Liver (tissue), 9 donors: Measurements from ENCODE around the gene GLT1D1. TPM values are rescaled to one million over a fixed set of nuclear protein-coding genes. Genes with fewer than 3 reads are reported as not detected.
A peak's percentile ranks its signal among the peaks of the same experiment; 100 is the strongest.

Source experiments
- DNase-seq: peaks from one replicate; pipeline ENCODE4 v3.0.0-alpha.2; 2017; ENCODE audit warnings: low spot score
- H3K27ac ChIP-seq, 2 donors: one replicate each; pipeline ENCODE4 v1.7.0; 2013; ENCODE audit warnings: inconsistent platforms in 2 of 2, low read length in 2 of 2, control low read depth in 1 of 2, low read depth in 1 of 2, mild to moderate bottlenecking in 1 of 2
- H3K27me3 ChIP-seq, 4 donors: one replicate each; pipeline versions ENCODE4 v1.6.1 to v1.7.0; 2013; ENCODE audit warnings: low read length in 3 of 4, inconsistent platforms in 1 of 4, mild to moderate bottlenecking in 1 of 4, moderate library complexity in 1 of 4; ENCODE audit not compliant: control insufficient read depth in 4 of 4, insufficient read depth in 4 of 4
- H3K36me3 ChIP-seq, 4 donors: one replicate each; pipeline versions ENCODE4 v1.6.1 to v1.7.0; 2013; ENCODE audit warnings: low read length in 3 of 4, mild to moderate bottlenecking in 3 of 4, low read depth in 1 of 4, moderate library complexity in 1 of 4; ENCODE audit not compliant: control insufficient read depth in 4 of 4, insufficient read depth in 3 of 4
- H3K4me1 ChIP-seq, 4 donors: one replicate each; pipeline versions ENCODE4 v1.6.1 to v1.7.0; 2013; ENCODE audit warnings: low read length in 3 of 4, mild to moderate bottlenecking in 3 of 4, moderate library complexity in 1 of 4; ENCODE audit not compliant: control insufficient read depth in 4 of 4, insufficient read depth in 4 of 4
- H3K4me3 ChIP-seq, 3 donors: one replicate each; pipeline versions ENCODE4 v1.6.1 to v1.7.0; 2013; ENCODE audit warnings: low read length in 3 of 3, control low read depth in 1 of 3, low read depth in 1 of 3, mild to moderate bottlenecking in 1 of 3
- H3K9ac ChIP-seq, 2 donors: one replicate each; pipeline ENCODE4 v1.7.0; 2013; ENCODE audit warnings: low read length in 2 of 2, mild to moderate bottlenecking in 2 of 2, moderate library complexity in 2 of 2, control low read depth in 1 of 2, low read depth in 1 of 2
- H3K9me3 ChIP-seq, 4 donors: one replicate each; pipeline versions ENCODE4 v1.6.1 to v1.7.0; 2013; ENCODE audit warnings: low read length in 3 of 4; ENCODE audit not compliant: control insufficient read depth in 4 of 4
- EGR1 ChIP-seq, 2 donors: IDR thresholded peaks; 2 replicates each; pipeline ENCODE4 v1.6.1; 2016 to 2018; ENCODE audit warnings: antibody characterized with exemption in 2 of 2, low read depth in 2 of 2
- FOXA1 ChIP-seq: IDR thresholded peaks from 2 replicates; pipeline ENCODE4 v1.6.1; 2016; ENCODE audit warnings: antibody characterized with exemption
- FOXA2 ChIP-seq: IDR thresholded peaks from 2 replicates; pipeline ENCODE4 v1.6.1; 2016; ENCODE audit warnings: antibody characterized with exemption
- GABPA ChIP-seq, 2 donors: IDR thresholded peaks in 1 of 2; conservative IDR thresholded peaks in 1 of 2; 2 replicates each; pipeline ENCODE4 v1.6.1; 2016; ENCODE audit warnings: antibody characterized with exemption in 2 of 2, mild to moderate bottlenecking in 1 of 2, moderate library complexity in 1 of 2
- HNF4A ChIP-seq, 2 donors: conservative IDR thresholded peaks; 2 replicates each; pipeline ENCODE4 v1.6.1; 2016; ENCODE audit warnings: antibody characterized with exemption in 2 of 2, mild to moderate bottlenecking in 2 of 2
- JUND ChIP-seq, 2 donors: IDR thresholded peaks; 2 replicates each; pipeline ENCODE4 v1.6.1; 2016; ENCODE audit warnings: antibody characterized with exemption in 2 of 2
- RAD21 ChIP-seq, 2 donors: IDR thresholded peaks; 2 replicates each; pipeline ENCODE4 v1.6.1; 2016; ENCODE audit warnings: antibody characterized with exemption in 2 of 2, mild to moderate bottlenecking in 2 of 2
- SP1 ChIP-seq: IDR thresholded peaks from 2 replicates; pipeline ENCODE4 v1.6.1; 2018; ENCODE audit warnings: antibody characterized with exemption, mild to moderate bottlenecking
- TAF1 ChIP-seq: conservative IDR thresholded peaks from 2 replicates; pipeline ENCODE4 v1.6.1; 2016; ENCODE audit warnings: antibody characterized with exemption, mild to moderate bottlenecking
- YY1 ChIP-seq: IDR thresholded peaks from 2 replicates; pipeline ENCODE4 v1.6.1; 2016; ENCODE audit warnings: antibody characterized with exemption, mild to moderate bottlenecking
- WGBS: extraction: QIAGEN DNeasy Blood & Tissue Kit; methylation state at CpG from one replicate; pipeline ENCODE4 v1.1.7; 2013; 5-methylcytosine and 5-hydroxymethylcytosine counted together
- polyA plus RNA-seq, 2 donors: library from polyadenylated mRNA; stranded (reverse) in 1 of 2; unstranded in 1 of 2; fragments of 200-250 nt in 1 of 2; fragments of >200 nt in 1 of 2; fragmentation: Nextera tagmentation in 1 of 2; extraction: Ambion mirVana in 1 of 2; gene quantifications; one replicate each; pipeline versions ENCODE4 v1.2.1 to v1.2.3, GENCODE V29; 2013 to 2015
- total RNA-seq, 2 donors: library from RNA; depleted of rRNA; stranded (reverse); fragments of >200 nt; gene quantifications; one replicate each; pipeline ENCODE4 v1.2.3, GENCODE V29; 2014
- TF ChIP-seq, protein P1 (sequence below): IDR thresholded peaks from 2 replicates; pipeline ENCODE4 v1.6.1; 2016; ENCODE audit warnings: antibody characterized with exemption, mild to moderate bottlenecking
- TF ChIP-seq, protein P2 (sequence below): fragments of 150-350 bp; IDR thresholded peaks from 2 replicates; pipeline ENCODE4 v1.5.1; 2017; ENCODE audit warnings: improper control_type of control experiment, low read depth, low read length; ENCODE audit not compliant: missing input control
- TF ChIP-seq, protein P3 (sequence below): IDR thresholded peaks from 2 replicates; pipeline ENCODE4 v1.6.1; 2016; ENCODE audit warnings: antibody characterized with exemption
- TF ChIP-seq, protein P4 (sequence below): IDR thresholded peaks from 2 replicates; pipeline ENCODE4 v1.6.1; 2016; ENCODE audit warnings: antibody characterized with exemption
- donor health status: healthy.
- donor health status: healthy.
- donor health status: healthy.
- donor health status: healthy.
- donor health status: healthy.

The GLT1D1 gene
- total and polyA plus RNA-seq, 4 donors: 10.4 to 17.7 (median 13.9) TPM

DNA sequence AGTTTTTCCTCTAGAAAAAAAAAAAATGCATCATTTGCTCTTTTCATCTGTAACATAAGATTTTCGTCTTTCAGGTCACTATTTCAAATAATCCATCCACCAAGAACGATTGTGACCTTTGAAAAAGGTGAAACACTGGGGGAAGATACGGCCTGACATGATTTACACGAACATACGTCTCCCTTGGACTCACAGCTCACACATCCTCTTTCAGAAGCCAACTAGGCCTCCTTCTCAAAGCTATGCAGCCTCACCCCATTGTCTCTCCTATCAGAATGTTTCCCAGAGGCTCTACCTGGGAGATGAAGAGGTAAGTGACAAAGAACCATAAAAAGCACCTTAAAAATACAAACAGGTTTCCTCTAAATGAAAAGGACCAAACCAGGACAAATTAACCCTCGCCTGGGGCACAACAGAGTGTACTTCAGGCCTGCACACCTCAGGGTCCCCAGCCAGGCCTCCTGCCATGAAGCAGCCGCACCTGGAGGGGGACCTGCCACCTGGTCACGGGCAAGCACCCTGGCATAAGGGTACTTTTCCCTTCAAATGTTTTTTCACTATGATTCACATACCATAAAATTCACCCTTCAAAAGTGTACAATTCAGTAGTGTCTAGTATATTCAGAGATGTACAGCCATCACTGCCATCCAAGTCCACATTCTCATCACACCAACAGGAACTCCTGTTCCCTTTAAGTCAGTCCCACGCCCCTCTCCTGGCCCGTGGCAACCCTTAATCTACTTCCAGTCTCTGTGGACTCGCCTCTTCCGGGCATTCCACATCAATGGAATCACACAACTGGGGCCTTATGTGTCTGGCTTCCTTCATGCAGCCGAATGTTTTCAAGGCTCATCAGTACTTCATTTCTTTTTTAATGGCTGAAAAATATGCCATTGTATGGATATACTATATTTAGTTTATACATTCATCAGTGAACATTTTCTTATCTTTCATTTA lies 34.9 kb upstream of the GLT1D1 start:
- 60% methylated on average over 13 of the region's 13 CpGs for WGBS
- TF ChIP-seq HNF4A (conservative IDR thresholded peaks at IDR 0.05): no peak
- peak; percentile 13 for TF ChIP-seq FOXA1
- TF ChIP-seq, protein P1, sequence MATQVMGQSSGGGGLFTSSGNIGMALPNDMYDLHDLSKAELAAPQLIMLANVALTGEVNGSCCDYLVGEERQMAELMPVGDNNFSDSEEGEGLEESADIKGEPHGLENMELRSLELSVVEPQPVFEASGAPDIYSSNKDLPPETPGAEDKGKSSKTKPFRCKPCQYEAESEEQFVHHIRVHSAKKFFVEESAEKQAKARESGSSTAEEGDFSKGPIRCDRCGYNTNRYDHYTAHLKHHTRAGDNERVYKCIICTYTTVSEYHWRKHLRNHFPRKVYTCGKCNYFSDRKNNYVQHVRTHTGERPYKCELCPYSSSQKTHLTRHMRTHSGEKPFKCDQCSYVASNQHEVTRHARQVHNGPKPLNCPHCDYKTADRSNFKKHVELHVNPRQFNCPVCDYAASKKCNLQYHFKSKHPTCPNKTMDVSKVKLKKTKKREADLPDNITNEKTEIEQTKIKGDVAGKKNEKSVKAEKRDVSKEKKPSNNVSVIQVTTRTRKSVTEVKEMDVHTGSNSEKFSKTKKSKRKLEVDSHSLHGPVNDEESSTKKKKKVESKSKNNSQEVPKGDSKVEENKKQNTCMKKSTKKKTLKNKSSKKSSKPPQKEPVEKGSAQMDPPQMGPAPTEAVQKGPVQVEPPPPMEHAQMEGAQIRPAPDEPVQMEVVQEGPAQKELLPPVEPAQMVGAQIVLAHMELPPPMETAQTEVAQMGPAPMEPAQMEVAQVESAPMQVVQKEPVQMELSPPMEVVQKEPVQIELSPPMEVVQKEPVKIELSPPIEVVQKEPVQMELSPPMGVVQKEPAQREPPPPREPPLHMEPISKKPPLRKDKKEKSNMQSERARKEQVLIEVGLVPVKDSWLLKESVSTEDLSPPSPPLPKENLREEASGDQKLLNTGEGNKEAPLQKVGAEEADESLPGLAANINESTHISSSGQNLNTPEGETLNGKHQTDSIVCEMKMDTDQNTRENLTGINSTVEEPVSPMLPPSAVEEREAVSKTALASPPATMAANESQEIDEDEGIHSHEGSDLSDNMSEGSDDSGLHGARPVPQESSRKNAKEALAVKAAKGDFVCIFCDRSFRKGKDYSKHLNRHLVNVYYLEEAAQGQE: no peak
- TF ChIP-seq FOXA2: no peak
- no peak for TF ChIP-seq RAD21 (IDR thresholded peaks at IDR 0.05)
- no peak for DNase-seq

DNA sequence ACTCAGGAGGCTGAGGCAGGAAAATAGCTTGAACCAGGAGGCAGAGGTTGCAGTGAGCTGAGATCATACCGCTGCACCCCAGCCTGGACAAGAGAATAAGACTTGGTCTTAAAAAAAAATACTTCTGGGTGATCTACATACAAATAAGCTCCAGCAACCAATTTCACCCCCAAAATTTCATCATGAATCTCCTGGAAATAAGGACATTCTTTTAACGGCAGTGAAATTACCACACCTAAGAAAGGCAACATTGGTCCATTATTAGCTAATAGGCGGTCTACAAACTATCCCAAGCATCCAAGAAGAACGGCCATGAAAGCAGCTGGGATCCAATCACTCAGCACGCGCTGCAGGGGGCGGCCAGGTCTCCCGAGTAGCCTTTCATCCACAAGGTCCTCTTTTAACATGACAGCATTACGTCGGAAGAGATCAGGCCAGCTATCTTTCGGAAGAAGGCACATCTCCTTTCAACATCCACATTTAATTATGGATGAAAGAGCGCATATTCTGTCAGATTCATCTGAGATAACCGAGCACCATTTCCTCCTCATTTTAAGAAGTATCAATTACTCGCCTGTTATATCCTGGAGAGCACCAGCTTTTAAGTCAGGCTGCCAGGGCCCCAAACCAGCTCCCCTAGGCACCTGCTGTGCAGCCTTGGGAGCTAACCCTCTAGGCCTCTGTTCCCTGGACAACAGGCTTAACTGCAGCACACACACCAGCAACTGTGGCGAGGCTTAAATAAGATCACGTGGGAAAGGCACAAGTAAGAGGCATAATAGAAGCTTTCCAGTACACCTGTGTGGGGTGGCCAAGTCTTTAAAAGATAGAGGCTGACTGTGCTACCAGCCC lies 33.8 kb upstream of the GLT1D1 start:
- Histone ChIP-seq H3K4me3 (no peak overlapping the region), H3K9me3 (no peaks in the 10 kb centered on the region), H3K4me1 (peaks cover 3 to 30% (median 13%) of the 10 kb centered on the region in 4 donors), H3K27me3 (no peaks in the 10 kb centered on the region), H3K36me3 (peaks cover 0 to 2% (median under 1%) of the 10 kb centered on the region in 4 donors), H3K9ac (no peak overlapping the region), H3K27ac (peak overlapping the region; percentile 63 to 98)
- DNase-seq: no peak
- 88% methylated on average over 16 of the region's 16 CpGs for WGBS
- no peak for TF ChIP-seq EGR1 (IDR thresholded peaks at IDR 0.05; ENCODE audit: low read depth in 2 of 2)
- TF ChIP-seq YY1: no peak
- TF ChIP-seq, protein P2, sequence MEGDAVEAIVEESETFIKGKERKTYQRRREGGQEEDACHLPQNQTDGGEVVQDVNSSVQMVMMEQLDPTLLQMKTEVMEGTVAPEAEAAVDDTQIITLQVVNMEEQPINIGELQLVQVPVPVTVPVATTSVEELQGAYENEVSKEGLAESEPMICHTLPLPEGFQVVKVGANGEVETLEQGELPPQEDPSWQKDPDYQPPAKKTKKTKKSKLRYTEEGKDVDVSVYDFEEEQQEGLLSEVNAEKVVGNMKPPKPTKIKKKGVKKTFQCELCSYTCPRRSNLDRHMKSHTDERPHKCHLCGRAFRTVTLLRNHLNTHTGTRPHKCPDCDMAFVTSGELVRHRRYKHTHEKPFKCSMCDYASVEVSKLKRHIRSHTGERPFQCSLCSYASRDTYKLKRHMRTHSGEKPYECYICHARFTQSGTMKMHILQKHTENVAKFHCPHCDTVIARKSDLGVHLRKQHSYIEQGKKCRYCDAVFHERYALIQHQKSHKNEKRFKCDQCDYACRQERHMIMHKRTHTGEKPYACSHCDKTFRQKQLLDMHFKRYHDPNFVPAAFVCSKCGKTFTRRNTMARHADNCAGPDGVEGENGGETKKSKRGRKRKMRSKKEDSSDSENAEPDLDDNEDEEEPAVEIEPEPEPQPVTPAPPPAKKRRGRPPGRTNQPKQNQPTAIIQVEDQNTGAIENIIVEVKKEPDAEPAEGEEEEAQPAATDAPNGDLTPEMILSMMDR: no peak
- TF ChIP-seq, protein P3, sequence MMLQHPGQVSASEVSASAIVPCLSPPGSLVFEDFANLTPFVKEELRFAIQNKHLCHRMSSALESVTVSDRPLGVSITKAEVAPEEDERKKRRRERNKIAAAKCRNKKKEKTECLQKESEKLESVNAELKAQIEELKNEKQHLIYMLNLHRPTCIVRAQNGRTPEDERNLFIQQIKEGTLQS: no peak
- no peak for TF ChIP-seq GABPA (IDR thresholded peaks at IDR 0.05 in 1 of 2, conservative IDR thresholded peaks at IDR 0.05 in 1 of 2)
- no peak for TF ChIP-seq SP1
- TF ChIP-seq, protein P1: no peak
- no peak for TF ChIP-seq TAF1
- TF ChIP-seq FOXA1: no peak
- TF ChIP-seq JUND (IDR thresholded peaks at IDR 0.05): no peak
- TF ChIP-seq, protein P4, sequence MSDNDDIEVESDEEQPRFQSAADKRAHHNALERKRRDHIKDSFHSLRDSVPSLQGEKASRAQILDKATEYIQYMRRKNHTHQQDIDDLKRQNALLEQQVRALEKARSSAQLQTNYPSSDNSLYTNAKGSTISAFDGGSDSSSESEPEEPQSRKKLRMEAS: no peak
- no peak for TF ChIP-seq FOXA2

More for the DNA sequence above, 34.9 kb upstream of the GLT1D1 start:
- H3K9me3 ChIP-seq: no peaks in the 10 kb centered on the region
- peaks cover 3 to 29% (median 13%) of the 10 kb centered on the region in 4 donors for H3K4me1 ChIP-seq
- peaks cover 0 to 9% (median 4%) of the 10 kb centered on the region in 4 donors for H3K36me3 ChIP-seq
- H3K4me3 ChIP-seq: no peak overlapping the region
- peak overlapping the region; percentile 24 to 43 for H3K9ac ChIP-seq
- peak overlapping the region; percentile 94 to 98 for H3K27ac ChIP-seq
- no peaks in the 10 kb centered on the region for H3K27me3 ChIP-seq
